ENCODE measurements around the gene SMARCD3. TPM values are rescaled to one million over a fixed set of nuclear protein-coding genes. Genes with fewer than 3 reads are reported as not detected.

SMARCD3 gene
- total and polyA plus RNA-seq, 2 of the 13 experiments (the other 11 are each of a cell fraction or from before 2014, with no cell fraction given) = 0.20 to 0.62 TPM

GRCh38 chr7:151226875-151227782 lies 21.4 kb downstream of the SMARCD3 start, which contains the start of gene ABCF2 (continued):
- TF ChIP-seq, protein P1, sequence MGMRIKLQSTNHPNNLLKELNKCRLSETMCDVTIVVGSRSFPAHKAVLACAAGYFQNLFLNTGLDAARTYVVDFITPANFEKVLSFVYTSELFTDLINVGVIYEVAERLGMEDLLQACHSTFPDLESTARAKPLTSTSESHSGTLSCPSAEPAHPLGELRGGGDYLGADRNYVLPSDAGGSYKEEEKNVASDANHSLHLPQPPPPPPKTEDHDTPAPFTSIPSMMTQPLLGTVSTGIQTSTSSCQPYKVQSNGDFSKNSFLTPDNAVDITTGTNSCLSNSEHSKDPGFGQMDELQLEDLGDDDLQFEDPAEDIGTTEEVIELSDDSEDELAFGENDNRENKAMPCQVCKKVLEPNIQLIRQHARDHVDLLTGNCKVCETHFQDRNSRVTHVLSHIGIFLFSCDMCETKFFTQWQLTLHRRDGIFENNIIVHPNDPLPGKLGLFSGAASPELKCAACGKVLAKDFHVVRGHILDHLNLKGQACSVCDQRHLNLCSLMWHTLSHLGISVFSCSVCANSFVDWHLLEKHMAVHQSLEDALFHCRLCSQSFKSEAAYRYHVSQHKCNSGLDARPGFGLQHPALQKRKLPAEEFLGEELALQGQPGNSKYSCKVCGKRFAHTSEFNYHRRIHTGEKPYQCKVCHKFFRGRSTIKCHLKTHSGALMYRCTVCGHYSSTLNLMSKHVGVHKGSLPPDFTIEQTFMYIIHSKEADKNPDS (CRISPR knock-in tag; IDR thresholded peaks at IDR 0.05) = peak; percentile 53; the same call in 1 of the 2 replicates
- TF ChIP-seq ZNF543 (CRISPR knock-in tag; IDR thresholded peaks at IDR 0.05) (peak; percentile 80; the same call in 1 of the 2 replicates), HNRNPK (IDR thresholded peaks at IDR 0.05; ENCODE audit: low read depth, low read length, poor library complexity, severe bottlenecking) (peak; percentile 71), FOSL2 (CRISPR knock-in tag; IDR thresholded peaks at IDR 0.05) (peak; percentile 36; the same call in 1 of the 2 replicates), ZMYM3 (CRISPR knock-in tag; IDR thresholded peaks at IDR 0.05) (no peak), CREB3 (CRISPR knock-in tag; IDR thresholded peaks at IDR 0.05) (no peak), ZNF446 (CRISPR knock-in tag; IDR thresholded peaks at IDR 0.05) (no peak; the same call in 1 of the 2 replicates), ATF2 (CRISPR knock-in tag; IDR thresholded peaks at IDR 0.05) (peak; percentile 38; the same call in 1 of the 2 replicates), SUZ12 (IDR thresholded peaks at IDR 0.05; ENCODE audit: low read depth, low read length) (peak; percentile 79), ZNF138 (CRISPR knock-in tag; IDR thresholded peaks at IDR 0.05; ENCODE audit: low read depth) (no peak), ZIK1 (CRISPR knock-in tag; IDR thresholded peaks at IDR 0.05; ENCODE audit: borderline replicate concordance, low read depth) (peak; percentile 58; the same call in 1 of the 2 replicates), RAD21 (CRISPR knock-in tag; IDR thresholded peaks at IDR 0.05) (no peak), HNRNPH1 (optimal IDR thresholded peaks at IDR 0.05; ENCODE audit: low read depth, low read length) (no peak), NFAT5 (CRISPR knock-in tag; IDR thresholded peaks at IDR 0.05) (no peak)
- TF ChIP-seq, protein P2, sequence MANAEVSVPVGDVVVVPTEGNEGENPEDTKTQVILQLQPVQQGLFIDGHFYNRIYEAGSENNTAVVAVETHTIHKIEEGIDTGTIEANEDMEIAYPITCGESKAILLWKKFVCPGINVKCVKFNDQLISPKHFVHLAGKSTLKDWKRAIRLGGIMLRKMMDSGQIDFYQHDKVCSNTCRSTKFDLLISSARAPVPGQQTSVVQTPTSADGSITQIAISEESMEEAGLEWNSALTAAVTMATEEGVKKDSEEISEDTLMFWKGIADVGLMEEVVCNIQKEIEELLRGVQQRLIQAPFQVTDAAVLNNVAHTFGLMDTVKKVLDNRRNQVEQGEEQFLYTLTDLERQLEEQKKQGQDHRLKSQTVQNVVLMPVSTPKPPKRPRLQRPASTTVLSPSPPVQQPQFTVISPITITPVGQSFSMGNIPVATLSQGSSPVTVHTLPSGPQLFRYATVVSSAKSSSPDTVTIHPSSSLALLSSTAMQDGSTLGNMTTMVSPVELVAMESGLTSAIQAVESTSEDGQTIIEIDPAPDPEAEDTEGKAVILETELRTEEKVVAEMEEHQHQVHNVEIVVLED (CRISPR knock-in tag; IDR thresholded peaks at IDR 0.05; ENCODE audit: borderline replicate concordance) = peak; percentile 93

Measured in HepG2 (cell line).